GM19043 (cell line): ENCODE data around the gene NOXO1.
A peak's percentile ranks its signal among the peaks of the same experiment; 100 is the strongest.
"Not testable (repeated sequence)": the region's sequence is repeated elsewhere in the genome, so short reads cannot be mapped to it uniquely, and the experiment has no call there.

Source experiments
- ATAC-seq: cut with Tn5 transposase; IDR thresholded peaks from one replicate; pipeline ENCODE4 v1.9.1; 2021; ENCODE audit warnings: low read depth; ENCODE audit not compliant: unreplicated experiment

The NOXO1 gene

GRCh38 chr16:2011726-2012125 is 30.5 kb upstream of the NOXO1 start:
- not testable (repeated sequence) for ATAC-seq

DNA sequence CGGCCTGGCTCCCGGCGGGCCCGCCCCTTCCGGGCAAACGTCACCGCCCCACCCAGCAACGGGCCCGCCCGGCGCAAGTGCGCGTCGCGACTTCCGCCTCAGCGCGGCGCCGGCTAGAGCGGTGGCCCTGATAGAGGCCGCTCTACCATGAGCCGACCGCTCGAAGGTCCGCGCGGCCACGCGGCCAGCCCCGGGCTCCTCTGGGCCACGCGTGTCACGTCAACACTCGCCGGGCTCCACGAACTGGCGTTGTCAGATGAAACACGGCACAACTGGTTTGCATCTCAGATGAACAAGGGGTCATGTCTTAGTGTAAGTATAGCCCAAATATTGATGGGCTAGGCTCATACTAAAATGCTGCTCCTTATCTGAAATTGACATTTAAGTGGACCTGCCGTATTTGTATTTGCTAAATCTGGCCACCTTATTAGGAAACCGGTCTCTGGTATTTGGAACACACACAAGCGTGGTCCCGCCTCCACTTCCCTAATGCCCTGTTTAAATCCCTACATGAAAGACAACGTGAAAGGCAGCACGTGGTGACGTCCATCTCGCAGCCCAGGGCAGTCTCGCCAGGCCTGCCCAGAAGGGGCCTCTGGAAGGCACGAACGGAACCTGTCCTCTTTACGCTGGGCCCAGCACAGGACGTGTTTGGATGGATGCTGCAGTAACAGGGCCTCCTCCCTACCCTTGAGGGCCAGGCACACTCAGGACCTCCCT is 28.7 kb upstream of the NOXO1 start, which contains the start of gene ZNF598:
ZNF598 (minus strand) TSS at position 31 of the 720 bp plus-strand sequence.
- peak; percentile 90 for ATAC-seq

GRCh38 chr16:2009164-2009711 is 28.0 kb upstream of the NOXO1 start:
- peak; percentile 24 for ATAC-seq

- no peak for ATAC-seq
Measured at GRCh38 chr16:2008631-2009163, 27.4 kb upstream of the NOXO1 start.

DNA sequence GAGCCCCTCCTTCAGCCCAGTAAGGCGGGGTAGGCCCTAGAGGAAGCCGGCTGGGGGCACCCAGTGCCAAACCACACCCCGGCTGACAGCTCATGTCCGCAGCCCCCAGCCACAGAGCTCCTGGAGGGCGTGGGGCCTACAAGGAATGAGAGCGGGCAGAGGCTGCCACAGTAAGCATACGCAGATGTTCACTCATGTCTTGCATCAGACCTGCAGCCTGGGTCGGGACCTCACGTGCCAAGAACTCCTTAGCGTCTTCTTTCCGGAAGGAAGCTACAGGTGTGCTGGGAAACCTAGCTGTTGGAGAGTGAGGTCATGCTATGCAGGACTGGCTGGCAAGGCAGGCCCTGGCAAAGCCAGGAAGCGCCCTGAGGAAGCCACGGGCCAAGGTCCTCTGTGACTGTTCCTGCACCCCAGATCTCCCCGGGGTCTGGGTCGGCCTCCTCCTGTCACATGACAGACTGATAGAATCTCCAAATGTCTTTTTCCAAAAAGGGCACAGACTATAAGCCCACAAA is 26.8 kb upstream of the NOXO1 start:
- no peak for ATAC-seq

- ATAC-seq, result no peak
Measured at GRCh38 chr16:2007081-2007836, 26.0 kb upstream of the NOXO1 start.

DNA sequence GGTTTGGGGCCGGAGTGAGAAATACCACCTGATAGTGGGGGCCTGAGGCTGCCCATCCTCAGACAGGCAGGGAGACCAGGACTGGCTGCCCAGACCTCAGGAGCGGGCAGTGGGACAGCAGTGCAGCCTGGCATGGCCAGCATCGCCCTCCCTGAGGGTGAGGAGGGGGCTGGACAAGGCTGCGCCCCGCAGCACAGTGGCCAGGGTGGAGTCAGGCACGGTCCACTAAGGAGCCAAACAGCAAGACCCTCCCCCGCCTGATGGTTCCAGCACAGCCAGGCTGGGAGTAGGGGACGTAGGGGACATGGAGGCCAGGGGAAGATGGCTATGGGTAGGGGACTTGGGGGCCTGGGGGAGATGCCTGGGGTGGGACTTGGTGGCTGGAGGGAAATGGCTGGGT is 25.0 kb upstream of the NOXO1 start:
- no peak for ATAC-seq

DNA sequence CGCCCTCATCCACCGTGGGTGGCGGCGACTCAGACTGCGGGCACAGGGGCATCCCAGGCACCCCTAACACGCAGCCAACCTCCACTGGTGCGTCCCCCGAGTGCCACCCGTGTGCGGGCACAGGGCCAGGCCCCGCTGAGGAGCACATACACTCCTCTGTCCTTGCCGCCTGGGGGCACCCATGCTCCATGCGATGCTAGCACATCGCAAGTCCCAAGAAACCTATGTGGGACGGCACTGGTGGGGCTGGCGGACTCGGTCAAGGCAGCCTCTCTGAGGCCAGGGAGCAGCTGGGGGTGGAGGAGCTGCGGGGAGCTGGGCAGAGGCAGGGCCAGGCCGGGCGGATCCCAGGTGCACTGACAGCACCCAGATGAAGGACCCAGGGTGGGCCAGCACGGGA is 24.4 kb upstream of the NOXO1 start:
- ATAC-seq, result no peak

GRCh38 chr16:2004795-2005517 is 23.7 kb upstream of the NOXO1 start:
- ATAC-seq, result no peak

DNA sequence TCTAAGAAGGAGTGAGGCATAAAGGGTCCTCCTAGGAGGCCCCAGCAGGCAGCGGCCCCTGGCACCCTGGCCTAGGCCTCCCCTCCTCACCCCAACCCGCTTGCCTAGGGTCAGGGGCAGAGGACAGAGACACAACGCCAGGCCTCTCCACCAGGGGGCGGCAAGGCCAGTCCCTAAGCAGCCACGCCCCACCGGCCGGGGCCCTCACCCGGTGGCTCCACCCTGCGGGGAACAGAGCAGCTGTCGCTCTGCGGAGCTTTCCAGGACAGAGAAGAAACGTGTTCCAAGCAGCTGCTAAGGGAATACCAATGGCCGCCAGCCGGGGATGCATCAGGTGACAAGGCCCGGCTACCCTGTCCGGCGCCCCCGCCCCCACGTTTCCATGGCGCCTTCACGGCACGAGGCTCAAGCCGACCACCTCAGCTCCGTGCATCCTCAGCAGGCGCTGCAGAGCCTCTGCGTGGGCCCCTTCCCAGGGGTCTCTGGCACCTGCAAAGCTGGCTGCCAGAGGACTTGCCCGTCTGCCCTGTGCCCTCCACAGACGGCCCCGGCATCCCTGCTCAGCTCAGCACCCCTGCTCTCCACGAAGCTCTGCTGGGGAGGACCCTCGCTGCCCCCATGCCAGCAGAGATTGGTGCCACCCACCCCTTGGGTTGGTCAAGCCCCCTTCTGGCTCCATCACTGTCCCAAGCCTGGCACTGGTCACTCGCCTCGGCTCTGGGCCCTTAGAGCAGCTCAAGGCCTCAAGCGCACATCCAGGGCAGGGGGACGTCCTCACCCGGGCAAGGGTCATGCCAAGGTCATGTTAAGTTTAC is 22.8 kb upstream of the NOXO1 start:
- no peak for ATAC-seq

DNA sequence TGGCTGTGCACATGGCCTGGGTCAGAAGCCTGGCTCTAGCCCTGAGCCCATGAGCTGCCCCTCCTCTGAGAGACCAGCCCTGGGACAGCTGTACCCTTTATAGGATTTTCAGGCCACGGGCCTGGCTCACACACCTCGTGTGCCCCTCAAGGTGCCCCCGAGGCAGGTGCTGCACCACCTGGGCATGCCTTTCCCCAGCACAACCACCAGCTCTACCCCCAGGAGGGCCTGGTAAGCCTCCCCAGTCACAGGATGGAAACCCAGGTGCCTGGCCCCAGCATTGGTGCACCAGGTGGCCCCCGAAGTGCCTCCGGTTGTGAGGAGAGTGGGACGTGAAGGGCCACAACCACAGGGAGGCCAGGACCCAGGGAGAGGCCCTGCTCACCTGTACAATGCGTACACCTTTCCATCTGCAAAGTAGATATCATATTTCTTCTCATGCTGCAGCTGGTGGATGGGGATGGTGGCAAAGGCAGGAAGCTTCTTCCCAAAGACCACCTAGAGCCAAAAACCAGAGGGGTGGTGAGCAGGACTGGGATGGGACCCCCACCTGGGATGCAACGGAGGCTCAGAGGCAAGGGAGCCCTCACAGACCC is 22.1 kb upstream of the NOXO1 start:
- ATAC-seq, result no peak

DNA sequence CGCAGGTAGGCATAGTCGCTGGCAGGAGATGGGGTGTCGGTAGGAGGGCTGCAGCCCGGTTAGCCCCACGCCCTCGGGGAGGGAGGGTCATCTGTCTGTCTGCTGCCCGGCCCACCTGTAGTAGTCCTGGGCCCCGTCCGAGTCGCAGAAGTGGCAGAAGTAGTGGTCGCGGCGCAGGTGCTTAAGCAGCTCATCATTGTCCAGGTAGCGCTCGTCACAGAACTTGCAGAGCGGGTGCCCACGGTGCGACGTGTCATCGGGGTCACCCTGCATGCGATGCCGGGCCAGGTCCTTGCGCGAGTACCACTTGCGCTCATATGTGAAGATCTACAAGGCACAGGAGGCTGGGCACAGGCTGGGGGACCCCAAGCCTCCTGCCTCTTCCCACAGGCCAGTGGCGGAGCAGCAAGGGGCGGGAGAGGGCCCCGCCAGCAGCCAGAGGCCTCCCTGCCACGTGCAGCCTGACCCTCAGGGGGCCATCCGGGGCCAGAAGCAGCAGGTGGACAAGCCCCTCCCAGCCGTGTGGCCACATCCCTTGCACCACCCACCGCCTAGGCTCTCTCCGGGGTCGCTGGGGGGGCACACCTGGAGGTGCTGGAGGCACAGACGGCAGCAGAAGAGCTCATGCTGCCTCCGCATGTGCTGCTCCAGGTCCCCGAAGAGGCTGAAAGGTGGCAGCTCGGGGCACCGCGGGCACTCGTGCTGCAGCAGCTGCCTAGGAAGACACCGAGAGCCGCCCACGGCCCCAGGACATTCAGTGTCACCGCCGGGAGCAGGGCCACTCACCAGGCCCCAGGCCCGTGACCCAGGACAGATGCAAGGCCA is 21.3 kb upstream of the NOXO1 start:
- no peak for ATAC-seq

DNA sequence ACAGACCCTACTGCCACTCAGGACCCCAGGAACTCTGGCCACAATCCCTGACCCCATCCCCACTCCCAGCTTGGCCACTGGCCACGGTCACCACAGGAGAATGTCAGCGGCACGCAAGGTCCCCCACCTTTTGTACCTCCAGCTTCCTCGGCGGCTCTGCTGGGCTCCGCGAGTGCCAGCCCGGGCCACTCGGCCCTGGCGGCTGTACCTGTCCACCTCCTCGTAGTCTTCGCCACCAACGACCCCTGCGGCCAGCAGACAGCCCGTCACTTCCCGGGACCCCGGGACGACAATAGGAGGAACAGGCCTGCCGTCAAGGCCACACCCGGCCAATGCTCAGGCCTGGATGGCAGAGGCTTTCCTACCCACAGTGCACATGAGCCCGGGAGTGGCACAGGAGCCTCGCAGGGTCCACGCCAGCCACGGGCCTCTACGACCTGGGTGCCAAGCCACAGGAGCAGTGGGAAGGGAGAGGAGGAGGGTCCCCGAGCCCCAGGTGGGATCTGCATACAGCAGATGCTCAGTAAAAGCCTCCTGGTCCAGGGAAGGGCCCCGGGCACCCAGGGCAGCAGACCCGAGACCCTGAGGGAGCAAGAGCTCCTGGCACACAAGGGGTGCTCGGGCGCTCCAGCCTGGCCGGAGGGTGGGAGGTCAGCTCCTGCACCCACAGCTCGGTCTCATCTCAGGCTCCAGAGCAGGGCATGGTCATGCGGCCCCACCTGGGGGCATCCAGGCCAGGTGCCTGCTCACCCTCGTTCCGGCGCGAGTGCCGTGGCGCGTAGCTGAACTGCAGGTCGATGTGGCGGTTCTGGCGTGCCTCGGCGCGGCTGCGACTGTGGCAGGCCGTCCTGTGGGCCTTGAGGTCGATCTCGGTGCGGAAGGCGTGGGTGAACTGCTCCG is 20.4 kb upstream of the NOXO1 start:
- no peak for ATAC-seq

GRCh38 chr16:2001035-2001434 is 19.8 kb upstream of the NOXO1 start:
- ATAC-seq, result no peak

DNA sequence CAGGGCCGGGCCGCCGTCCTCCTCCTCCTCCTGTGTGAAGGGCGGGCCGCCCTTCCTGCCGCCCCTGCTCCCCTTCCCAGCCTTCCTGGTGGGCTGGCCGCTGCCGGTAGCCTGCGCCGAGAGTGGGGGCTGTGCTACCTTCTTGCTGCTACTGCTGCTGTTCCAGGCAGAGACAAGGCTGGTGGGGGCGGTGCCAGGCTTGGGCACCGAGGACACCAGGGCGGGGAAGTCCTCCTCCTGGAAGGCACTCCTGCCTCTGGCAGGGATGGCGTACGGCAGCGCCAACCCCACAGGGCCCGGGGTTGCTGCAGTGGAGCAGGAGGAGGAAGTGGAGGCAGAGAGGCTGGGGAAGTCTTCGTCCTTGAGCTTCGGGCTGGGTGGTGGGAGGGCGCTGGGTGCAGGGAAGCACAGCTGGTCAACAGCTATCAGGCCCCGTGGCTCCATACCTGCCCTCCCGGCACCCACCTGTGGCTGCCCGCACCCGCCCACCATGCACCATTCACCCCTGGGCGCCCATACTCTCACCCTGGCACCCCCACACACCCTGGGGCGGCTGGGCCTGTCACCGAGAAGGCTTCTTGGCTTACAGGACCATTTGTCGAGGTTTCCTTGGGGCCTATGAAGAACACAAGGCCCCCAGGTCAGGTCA is 18.7 kb upstream of the NOXO1 start:
- no peak for ATAC-seq

DNA sequence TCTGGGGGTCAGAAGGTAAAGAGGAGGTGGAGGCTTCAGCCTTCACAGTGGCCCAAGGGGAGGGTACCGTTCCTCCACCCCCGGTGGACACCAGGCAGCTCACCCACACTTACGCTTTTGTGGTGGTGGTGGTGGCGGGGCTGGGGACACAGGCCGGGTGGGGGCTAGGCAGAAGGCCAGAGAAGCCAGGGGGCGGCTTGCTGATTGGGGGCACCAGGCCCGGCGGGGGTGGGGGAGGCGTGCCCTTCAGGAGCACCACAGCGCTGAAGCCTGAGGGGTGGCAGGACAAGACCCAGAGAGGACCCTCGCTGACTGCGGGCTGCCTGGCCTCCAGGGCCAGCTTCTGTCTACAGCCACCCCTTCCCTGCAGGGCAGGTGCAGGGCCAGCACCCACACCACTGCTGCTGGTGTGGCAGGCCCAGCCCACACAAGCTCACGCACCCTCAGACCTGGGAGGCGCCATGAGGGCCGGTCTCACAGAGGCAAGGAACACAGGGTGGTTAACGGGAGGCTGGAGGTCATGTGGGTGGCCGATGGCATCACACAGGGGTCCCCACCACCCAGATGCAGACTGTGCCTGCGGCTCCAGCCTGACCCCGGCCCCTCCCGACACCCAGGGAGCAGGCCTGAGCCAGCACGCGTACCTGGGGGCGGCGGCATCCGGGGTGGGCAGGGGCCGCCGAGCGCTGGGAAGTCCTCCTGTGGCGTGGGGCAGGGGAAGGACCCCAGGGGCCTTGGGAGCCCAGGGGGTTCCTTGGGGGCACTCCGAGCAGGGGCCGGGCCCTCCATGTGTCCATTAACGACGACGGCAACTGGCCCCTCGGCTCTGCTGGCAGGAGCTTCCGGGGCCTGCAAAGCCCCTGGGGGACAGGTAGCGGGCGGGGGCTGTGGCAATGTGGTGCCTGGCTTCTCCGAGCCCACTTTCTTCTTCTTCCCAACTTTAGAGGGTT is 17.9 kb upstream of the NOXO1 start:
- ATAC-seq, result no peak
